ENCODE measurements around the gene SIX3.

DNA sequence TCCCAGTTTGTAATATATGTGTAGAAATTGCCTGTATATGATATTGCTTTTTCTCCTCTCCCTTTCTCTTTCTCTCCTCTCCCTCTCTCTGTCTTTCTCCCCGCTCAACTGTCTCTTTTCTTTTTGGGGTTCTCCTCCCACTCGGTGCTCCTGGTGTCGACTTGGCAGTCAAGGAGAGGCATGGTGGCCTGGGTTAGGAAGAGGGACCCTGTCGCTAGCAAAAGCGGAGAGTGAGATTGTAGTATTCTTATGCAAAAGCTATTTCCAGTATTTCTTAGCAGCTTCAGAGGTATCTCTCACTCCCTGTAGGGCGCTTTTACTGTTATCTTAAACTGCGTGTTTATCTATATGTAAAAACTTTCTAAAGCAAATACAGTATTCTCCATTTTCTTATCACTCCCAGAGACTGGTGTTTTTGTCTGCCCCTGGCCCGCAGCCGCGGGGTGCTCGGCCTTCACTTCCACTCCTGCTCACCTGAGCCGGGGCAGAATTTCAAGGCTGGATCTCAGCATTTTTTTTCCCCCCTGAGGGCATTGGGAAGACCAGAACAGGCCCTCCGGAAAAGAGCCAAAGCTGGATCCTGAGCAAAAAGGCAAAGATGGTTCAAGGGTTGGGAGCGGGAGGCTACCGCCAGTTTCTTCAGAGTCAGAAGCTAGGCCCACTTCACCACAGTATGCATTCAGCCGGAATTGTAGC lies 4.3 kb downstream of the SIX3 start:
- TF ChIP-seq POLR2AphosphoS5 (IDR thresholded peaks at IDR 0.05; ENCODE audit: low read depth), result no peak
- no peak for TF ChIP-seq GABPA (IDR thresholded peaks at IDR 0.05; ENCODE audit: low read depth)
- TF ChIP-seq, protein P1, sequence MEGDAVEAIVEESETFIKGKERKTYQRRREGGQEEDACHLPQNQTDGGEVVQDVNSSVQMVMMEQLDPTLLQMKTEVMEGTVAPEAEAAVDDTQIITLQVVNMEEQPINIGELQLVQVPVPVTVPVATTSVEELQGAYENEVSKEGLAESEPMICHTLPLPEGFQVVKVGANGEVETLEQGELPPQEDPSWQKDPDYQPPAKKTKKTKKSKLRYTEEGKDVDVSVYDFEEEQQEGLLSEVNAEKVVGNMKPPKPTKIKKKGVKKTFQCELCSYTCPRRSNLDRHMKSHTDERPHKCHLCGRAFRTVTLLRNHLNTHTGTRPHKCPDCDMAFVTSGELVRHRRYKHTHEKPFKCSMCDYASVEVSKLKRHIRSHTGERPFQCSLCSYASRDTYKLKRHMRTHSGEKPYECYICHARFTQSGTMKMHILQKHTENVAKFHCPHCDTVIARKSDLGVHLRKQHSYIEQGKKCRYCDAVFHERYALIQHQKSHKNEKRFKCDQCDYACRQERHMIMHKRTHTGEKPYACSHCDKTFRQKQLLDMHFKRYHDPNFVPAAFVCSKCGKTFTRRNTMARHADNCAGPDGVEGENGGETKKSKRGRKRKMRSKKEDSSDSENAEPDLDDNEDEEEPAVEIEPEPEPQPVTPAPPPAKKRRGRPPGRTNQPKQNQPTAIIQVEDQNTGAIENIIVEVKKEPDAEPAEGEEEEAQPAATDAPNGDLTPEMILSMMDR (IDR thresholded peaks at IDR 0.05; ENCODE audit: insufficient read depth, low read length), result no peak
- TF ChIP-seq SPI1 (IDR thresholded peaks at IDR 0.05; ENCODE audit: borderline replicate concordance, low read depth), result no peak
- TF ChIP-seq, protein P2, sequence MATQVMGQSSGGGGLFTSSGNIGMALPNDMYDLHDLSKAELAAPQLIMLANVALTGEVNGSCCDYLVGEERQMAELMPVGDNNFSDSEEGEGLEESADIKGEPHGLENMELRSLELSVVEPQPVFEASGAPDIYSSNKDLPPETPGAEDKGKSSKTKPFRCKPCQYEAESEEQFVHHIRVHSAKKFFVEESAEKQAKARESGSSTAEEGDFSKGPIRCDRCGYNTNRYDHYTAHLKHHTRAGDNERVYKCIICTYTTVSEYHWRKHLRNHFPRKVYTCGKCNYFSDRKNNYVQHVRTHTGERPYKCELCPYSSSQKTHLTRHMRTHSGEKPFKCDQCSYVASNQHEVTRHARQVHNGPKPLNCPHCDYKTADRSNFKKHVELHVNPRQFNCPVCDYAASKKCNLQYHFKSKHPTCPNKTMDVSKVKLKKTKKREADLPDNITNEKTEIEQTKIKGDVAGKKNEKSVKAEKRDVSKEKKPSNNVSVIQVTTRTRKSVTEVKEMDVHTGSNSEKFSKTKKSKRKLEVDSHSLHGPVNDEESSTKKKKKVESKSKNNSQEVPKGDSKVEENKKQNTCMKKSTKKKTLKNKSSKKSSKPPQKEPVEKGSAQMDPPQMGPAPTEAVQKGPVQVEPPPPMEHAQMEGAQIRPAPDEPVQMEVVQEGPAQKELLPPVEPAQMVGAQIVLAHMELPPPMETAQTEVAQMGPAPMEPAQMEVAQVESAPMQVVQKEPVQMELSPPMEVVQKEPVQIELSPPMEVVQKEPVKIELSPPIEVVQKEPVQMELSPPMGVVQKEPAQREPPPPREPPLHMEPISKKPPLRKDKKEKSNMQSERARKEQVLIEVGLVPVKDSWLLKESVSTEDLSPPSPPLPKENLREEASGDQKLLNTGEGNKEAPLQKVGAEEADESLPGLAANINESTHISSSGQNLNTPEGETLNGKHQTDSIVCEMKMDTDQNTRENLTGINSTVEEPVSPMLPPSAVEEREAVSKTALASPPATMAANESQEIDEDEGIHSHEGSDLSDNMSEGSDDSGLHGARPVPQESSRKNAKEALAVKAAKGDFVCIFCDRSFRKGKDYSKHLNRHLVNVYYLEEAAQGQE (IDR thresholded peaks at IDR 0.05; ENCODE audit: insufficient replicate concordance, low read depth), result no peak

Data from HL-60 (cell line).